HG03442 (cell line): ENCODE measurements around the gene SUPT3H.
"Not testable (repeated sequence)": the region's sequence is repeated elsewhere in the genome, so short reads cannot be mapped to it uniquely, and the experiment has no call there.

ENCODE experiments used
- ATAC-seq: cut with Tn5 transposase; IDR thresholded peaks from one replicate; pipeline ENCODE4 v1.9.1; 2021; ENCODE audit warnings: mild to moderate bottlenecking, moderate library complexity; ENCODE audit not compliant: unreplicated experiment

Gene SUPT3H

GRCh38 chr6:45073771-45074170 lies 304.0 kb downstream of the SUPT3H start:
- ATAC-seq = no peak

GRCh38 chr6:45072673-45073072 lies 305.1 kb downstream of the SUPT3H start:
- no peak for ATAC-seq

- no peak for ATAC-seq
These were observed 305.7 kb downstream of the SUPT3H start for GRCh38 chr6:45072016-45072415.

- no peak for ATAC-seq
These were observed 308.6 kb downstream of the SUPT3H start for GRCh38 chr6:45069091-45069490.

- not testable (repeated sequence) for ATAC-seq
These were observed 310.3 kb downstream of the SUPT3H start for GRCh38 chr6:45067446-45067845.

- ATAC-seq = not testable (repeated sequence)
These were observed 315.1 kb downstream of the SUPT3H start for GRCh38 chr6:45062659-45063058.

- no peak for ATAC-seq
These were observed 320.0 kb downstream of the SUPT3H start for GRCh38 chr6:45057711-45058110.

GRCh38 chr6:45054610-45055009 lies 323.1 kb downstream of the SUPT3H start:
- ATAC-seq = no peak

- ATAC-seq = no peak
These were observed 325.4 kb downstream of the SUPT3H start for GRCh38 chr6:45052325-45052724.

- no peak for ATAC-seq
These were observed 328.4 kb downstream of the SUPT3H start for GRCh38 chr6:45049188-45049843.

- no peak for ATAC-seq
These were observed 330.2 kb downstream of the SUPT3H start for GRCh38 chr6:45047573-45047972.

GRCh38 chr6:45045253-45045601 lies 332.5 kb downstream of the SUPT3H start:
- ATAC-seq = no peak

GRCh38 chr6:45044510-45045252 lies 333.1 kb downstream of the SUPT3H start:
- no peak for ATAC-seq

GRCh38 chr6:45044086-45044485 lies 333.6 kb downstream of the SUPT3H start:
- no peak for ATAC-seq

- not testable (repeated sequence) for ATAC-seq
These were observed 335.1 kb downstream of the SUPT3H start for GRCh38 chr6:45042673-45043072.

GRCh38 chr6:45038226-45038625 lies 339.5 kb downstream of the SUPT3H start:
- ATAC-seq = no peak

GRCh38 chr6:45036103-45036502 lies 341.6 kb downstream of the SUPT3H start:
- ATAC-seq = no peak

GRCh38 chr6:45032426-45032825 lies 345.3 kb downstream of the SUPT3H start:
- no peak for ATAC-seq

- no peak for ATAC-seq
These were observed 346.1 kb downstream of the SUPT3H start for GRCh38 chr6:45031601-45032000.

GRCh38 chr6:45027126-45027525 lies 350.6 kb downstream of the SUPT3H start:
- no peak for ATAC-seq

- ATAC-seq = no peak
These were observed 351.7 kb downstream of the SUPT3H start for GRCh38 chr6:45026003-45026516.

GRCh38 chr6:45024610-45025009 lies 353.1 kb downstream of the SUPT3H start:
- no peak for ATAC-seq
